ENCODE data around the gene TIGD1.
A peak's percentile ranks its signal among the peaks of the same experiment; 100 is the strongest.
"Not testable (repeated sequence)": the region's sequence is repeated elsewhere in the genome, so short reads cannot be mapped to it uniquely, and the experiment has no call there.

TIGD1 gene

DNA sequence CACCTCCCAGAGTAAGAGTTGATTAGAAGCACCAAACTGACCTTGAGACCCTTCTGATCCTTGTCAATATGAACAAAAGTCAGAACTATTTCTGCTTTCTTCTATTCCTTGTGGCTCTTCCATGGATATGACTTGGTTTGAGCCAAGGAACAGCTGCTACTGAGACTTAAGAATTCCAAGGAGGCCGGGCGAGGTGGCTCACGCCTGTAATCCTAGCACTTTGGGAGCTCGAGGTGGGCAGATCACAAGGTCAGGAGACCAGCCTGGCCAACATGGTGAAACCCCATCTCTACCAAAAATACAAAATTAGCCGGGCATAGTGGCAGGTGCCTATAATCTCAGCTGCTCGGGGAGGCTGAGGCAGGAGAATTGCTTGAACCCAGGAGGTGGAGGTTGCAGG is 20.1 kb upstream of the TIGD1 start:
- WGBS, 2 experiments (ENCODE audit: insufficient coverage in 2 of 2) = 96 to 97% methylated on average over 4 to 6 of the region's 6 CpGs
- not testable (repeated sequence) for H3K9me3 ChIP-seq (ENCODE audit: control insufficient read depth, low read length); H3K4me3 ChIP-seq (ENCODE audit: extremely low read depth, insufficient read depth, low read length, poor library complexity, severe bottlenecking); H3K4me1 ChIP-seq (ENCODE audit: control insufficient read depth, insufficient read depth, low read length, poor library complexity, severe bottlenecking); H3K27ac ChIP-seq (ENCODE audit: low read depth, low read length, severe bottlenecking)
- peaks cover 97% of the 10 kb centered on the region for H3K36me3 ChIP-seq (ENCODE audit: control insufficient read depth, insufficient read depth, low read length)

DNA sequence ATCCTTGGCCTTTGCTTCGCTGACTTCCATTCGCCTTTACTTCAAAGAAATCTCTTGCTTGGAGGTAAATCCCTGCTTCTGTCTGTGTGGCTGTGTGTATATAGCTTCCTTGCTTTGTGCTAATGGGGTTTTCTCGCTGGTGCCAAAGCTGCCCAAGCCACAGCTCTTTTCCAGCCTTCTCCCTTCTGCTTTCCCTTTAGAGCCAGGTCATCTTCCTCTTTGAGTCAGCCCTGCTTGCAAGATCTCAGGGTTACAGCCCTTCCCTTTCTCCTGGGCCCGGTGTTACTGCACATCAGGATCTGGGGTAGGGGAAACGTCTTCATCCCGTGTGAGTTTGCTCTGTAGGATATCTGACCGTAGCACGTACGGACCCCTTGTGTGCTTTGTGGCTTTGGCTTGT is 19.2 kb upstream of the TIGD1 start:
- 92 to 100% methylated on average over 3 to 6 of the region's 9 CpGs for WGBS, 2 experiments (ENCODE audit: insufficient coverage in 2 of 2)
- Histone ChIP-seq H3K27ac (ENCODE audit: low read depth, low read length, severe bottlenecking) (no peak overlapping the region), H3K36me3 (ENCODE audit: control insufficient read depth, insufficient read depth, low read length) (peaks cover 98% of the 10 kb centered on the region), H3K4me3 (ENCODE audit: extremely low read depth, insufficient read depth, low read length, poor library complexity, severe bottlenecking) (no peak overlapping the region), H3K4me1 (ENCODE audit: control insufficient read depth, insufficient read depth, low read length, poor library complexity, severe bottlenecking) (no peaks in the 10 kb centered on the region), H3K9me3 (ENCODE audit: control insufficient read depth, low read length) (no peaks in the 10 kb centered on the region)

DNA sequence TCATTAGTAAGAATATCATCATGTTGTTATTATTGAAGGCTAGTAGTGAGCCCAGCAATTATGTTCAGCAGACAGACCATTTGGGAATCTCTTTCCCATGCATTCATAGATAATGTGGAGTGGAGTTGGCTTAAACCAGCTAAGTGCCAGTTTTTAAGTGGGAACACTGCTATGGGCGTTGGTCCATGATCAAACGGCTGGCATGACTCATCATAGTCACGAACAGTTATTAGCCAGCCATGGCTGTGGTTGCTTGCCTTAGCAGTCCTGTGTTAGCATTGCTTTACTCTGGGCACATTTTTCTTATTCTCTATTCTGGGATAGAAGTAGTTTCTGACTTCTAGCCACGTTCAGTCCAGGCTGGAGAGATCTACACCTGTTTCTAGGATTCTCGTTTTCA is 17.8 kb upstream of the TIGD1 start:
- Histone ChIP-seq H3K4me3 (ENCODE audit: extremely low read depth, insufficient read depth, low read length, poor library complexity, severe bottlenecking) (no peak overlapping the region), H3K9me3 (ENCODE audit: control insufficient read depth, low read length) (no peaks in the 10 kb centered on the region), H3K4me1 (ENCODE audit: control insufficient read depth, insufficient read depth, low read length, poor library complexity, severe bottlenecking) (no peaks in the 10 kb centered on the region), H3K27ac (ENCODE audit: low read depth, low read length, severe bottlenecking) (no peak overlapping the region), H3K36me3 (ENCODE audit: control insufficient read depth, insufficient read depth, low read length) (peaks cover 98% of the 10 kb centered on the region)
- WGBS, 2 experiments (ENCODE audit: insufficient coverage in 2 of 2) = 96 to 100% methylated on average over 3 of the region's 5 CpGs

DNA sequence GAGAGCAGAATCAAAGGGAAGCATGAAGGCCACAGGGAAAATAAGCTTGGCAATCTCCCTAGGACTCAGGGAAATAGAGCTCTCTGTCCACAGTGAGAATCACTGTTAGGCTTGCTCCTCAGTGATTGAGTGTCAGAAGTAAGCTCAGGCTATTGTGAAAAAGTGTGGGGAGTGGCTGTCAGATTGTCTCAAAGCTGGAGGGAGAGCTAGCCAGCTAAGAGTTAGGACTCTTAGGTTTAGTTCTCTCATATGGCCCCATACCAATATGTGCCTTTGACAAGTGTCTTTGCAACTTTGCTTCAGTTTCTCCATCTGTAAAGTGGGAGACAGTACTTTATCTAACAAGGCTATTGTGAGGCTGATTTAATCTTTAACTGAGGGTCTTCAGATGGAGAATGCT is 17.4 kb upstream of the TIGD1 start:
- no peak overlapping the region for H3K4me3 ChIP-seq (ENCODE audit: extremely low read depth, insufficient read depth, low read length, poor library complexity, severe bottlenecking)
- H3K27ac ChIP-seq (ENCODE audit: low read depth, low read length, severe bottlenecking) = no peak overlapping the region
- no peaks in the 10 kb centered on the region for H3K4me1 ChIP-seq (ENCODE audit: control insufficient read depth, insufficient read depth, low read length, poor library complexity, severe bottlenecking)
- H3K36me3 ChIP-seq (ENCODE audit: control insufficient read depth, insufficient read depth, low read length) = peaks cover 98% of the 10 kb centered on the region
- no peaks in the 10 kb centered on the region for H3K9me3 ChIP-seq (ENCODE audit: control insufficient read depth, low read length)

DNA sequence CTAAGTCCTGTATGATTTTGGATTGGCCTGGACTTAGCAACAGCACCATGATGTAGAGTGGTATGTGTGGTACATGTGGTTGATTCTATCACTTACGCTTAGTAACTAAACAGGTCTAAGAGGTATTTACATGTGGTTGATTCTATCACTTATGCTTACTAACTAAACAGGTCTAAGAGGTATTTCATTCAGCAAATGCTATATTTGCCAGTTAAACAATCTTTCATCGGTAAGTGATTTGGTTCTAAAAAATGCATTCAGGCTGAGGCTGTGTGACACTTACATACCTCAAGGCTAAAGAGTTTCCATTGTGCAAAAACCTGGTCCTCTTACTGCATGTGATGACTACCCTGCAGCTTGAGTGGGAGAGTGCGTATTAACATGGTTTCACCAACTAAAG is 13.2 kb upstream of the TIGD1 start:
- Histone ChIP-seq H3K27ac (ENCODE audit: low read depth, low read length, severe bottlenecking) (no peak overlapping the region), H3K9me3 (ENCODE audit: control insufficient read depth, low read length) (no peaks in the 10 kb centered on the region), H3K4me1 (ENCODE audit: control insufficient read depth, insufficient read depth, low read length, poor library complexity, severe bottlenecking) (no peaks in the 10 kb centered on the region), H3K36me3 (ENCODE audit: control insufficient read depth, insufficient read depth, low read length) (peaks cover 96% of the 10 kb centered on the region), H3K4me3 (ENCODE audit: extremely low read depth, insufficient read depth, low read length, poor library complexity, severe bottlenecking) (no peak overlapping the region)
- 80 to 100% methylated on average over 1 to 2 of the region's 3 CpGs for WGBS, 2 experiments (ENCODE audit: insufficient coverage in 2 of 2)

DNA sequence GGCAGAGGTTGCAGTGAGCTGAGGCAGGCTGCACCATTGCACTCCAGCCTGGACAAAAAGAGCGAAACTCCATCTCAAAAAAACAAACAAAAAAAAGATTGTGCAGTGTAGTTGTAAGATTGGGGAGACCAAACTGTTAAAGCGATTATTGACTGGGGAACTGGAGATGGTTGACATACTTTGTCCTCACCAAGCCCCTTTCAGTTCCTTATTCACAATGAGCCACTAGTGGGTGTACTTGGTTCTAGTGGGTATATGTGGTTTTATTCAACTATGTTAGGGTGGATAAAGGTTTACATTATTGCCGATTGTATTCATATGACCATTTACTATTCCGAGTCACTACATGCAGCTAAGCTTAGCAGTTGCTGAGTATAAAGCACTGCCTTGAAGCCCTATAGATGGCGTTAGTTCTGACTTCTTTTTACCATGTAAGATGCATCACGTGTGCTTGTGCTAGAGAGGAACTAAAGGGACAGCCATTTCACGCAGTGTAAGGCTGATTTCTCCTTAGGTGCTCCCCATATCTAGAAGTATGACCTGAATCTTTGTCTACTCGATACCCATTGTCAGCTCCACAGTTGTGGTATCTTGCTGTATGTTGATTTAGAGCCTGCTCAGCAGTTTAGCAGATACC is 12.3 kb upstream of the TIGD1 start:
- Histone ChIP-seq H3K27ac (ENCODE audit: low read depth, low read length, severe bottlenecking) (no peak overlapping the region), H3K4me3 (ENCODE audit: extremely low read depth, insufficient read depth, low read length, poor library complexity, severe bottlenecking) (no peak overlapping the region), H3K36me3 (ENCODE audit: control insufficient read depth, insufficient read depth, low read length) (peaks cover 96% of the 10 kb centered on the region), H3K9me3 (ENCODE audit: control insufficient read depth, low read length) (no peaks in the 10 kb centered on the region), H3K4me1 (ENCODE audit: control insufficient read depth, insufficient read depth, low read length, poor library complexity, severe bottlenecking) (no peaks in the 10 kb centered on the region)
- WGBS, 2 experiments (ENCODE audit: insufficient coverage in 2 of 2) = 89 to 90% methylated on average over 3 to 7 of the region's 8 CpGs

DNA sequence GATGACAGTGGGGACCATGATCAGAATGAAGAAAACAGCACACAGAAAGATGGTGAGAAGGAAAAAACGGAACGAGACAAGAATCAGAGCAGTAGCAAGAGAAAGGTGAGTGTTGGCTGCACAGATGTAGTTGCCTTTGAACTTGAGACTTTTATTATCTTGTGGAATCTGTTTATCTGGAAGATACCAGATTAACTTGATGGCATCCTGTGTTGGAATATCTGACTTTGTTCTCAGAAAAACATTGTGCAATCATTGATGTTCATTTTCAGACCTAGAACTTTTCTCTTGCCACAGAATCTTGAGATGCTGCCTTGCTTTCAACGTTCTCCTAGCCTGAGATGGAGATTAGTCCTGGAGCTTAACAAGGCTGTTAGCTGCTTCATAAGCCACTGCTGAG is 6.1 kb upstream of the TIGD1 start:
- H3K4me1 ChIP-seq (ENCODE audit: control insufficient read depth, insufficient read depth, low read length, poor library complexity, severe bottlenecking) = peaks cover 2% of the 10 kb centered on the region
- H3K4me3 ChIP-seq (ENCODE audit: extremely low read depth, insufficient read depth, low read length, poor library complexity, severe bottlenecking) = no peak overlapping the region
- peaks cover 88% of the 10 kb centered on the region for H3K36me3 ChIP-seq (ENCODE audit: control insufficient read depth, insufficient read depth, low read length)
- H3K27ac ChIP-seq (ENCODE audit: low read depth, low read length, severe bottlenecking) = no peak overlapping the region
- WGBS, 2 experiments (ENCODE audit: insufficient coverage in 2 of 2) = 92 to 99% methylated on average over 2 to 3 of the region's 3 CpGs
- H3K9me3 ChIP-seq (ENCODE audit: control insufficient read depth, low read length) = no peaks in the 10 kb centered on the region

DNA sequence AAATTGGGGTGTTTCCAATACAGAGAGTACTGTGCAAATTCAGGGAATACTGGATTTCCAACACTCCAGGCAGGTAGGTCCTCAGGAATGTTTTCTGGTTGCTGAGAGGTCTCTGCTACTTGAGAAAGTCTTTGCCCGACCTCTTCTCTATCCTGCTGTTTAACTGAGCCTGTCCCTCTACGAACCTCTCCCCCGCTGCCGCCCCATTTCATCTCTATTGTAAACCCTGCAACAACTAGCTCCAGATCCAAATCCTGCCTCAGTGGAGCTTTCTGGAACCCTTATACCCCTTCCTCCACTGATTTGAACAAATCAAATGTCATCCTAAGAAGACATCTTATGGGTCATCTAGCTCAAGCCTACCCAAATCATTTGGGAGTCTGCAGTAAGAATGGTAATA is 1.4 kb upstream of the TIGD1 start:
- peaks cover 62% of the 10 kb centered on the region for H3K36me3 ChIP-seq (ENCODE audit: control insufficient read depth, insufficient read depth, low read length)
- H3K4me1 ChIP-seq (ENCODE audit: control insufficient read depth, insufficient read depth, low read length, poor library complexity, severe bottlenecking) = peaks cover 2% of the 10 kb centered on the region
- H3K4me3 ChIP-seq (ENCODE audit: extremely low read depth, insufficient read depth, low read length, poor library complexity, severe bottlenecking) = peak overlapping the region; percentile 80
- H3K9me3 ChIP-seq (ENCODE audit: control insufficient read depth, low read length) = no peaks in the 10 kb centered on the region
- WGBS, 2 experiments (ENCODE audit: insufficient coverage in 2 of 2) = 89 to 95% methylated on average over 4 of the region's 4 CpGs
- peak overlapping the region; percentile 99 for H3K27ac ChIP-seq (ENCODE audit: low read depth, low read length, severe bottlenecking)

DNA sequence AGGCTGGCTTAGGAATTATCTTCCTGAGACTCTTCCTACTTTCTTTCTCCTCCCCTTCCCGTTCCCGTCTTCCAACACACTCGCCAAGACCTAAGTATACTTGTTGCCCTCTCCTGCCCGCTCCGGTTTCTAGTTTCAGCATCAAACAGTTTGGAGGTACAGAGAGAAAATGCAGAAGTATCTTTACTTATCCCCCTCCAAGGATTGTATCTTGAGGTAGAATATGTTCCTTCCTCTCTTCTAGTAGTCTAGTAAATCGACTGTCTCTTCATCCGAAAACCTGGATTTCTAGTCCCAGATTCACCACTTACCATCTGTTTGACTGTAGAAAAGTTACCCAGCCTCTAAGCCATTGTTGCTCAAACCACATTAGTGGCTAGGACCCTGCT is 887 bp upstream of the TIGD1 start:
- Histone ChIP-seq H3K4me1 (ENCODE audit: control insufficient read depth, insufficient read depth, low read length, poor library complexity, severe bottlenecking) (peaks cover 2% of the 10 kb centered on the region), H3K9me3 (ENCODE audit: control insufficient read depth, low read length) (no peaks in the 10 kb centered on the region), H3K4me3 (ENCODE audit: extremely low read depth, insufficient read depth, low read length, poor library complexity, severe bottlenecking) (peak overlapping the region; percentile 80), H3K36me3 (ENCODE audit: control insufficient read depth, insufficient read depth, low read length) (peaks cover 62% of the 10 kb centered on the region), H3K27ac (ENCODE audit: low read depth, low read length, severe bottlenecking) (peak overlapping the region; percentile 99)
- 27 to 53% methylated on average over 2 to 4 of the region's 7 CpGs for WGBS, 2 experiments (ENCODE audit: insufficient coverage in 2 of 2)

DNA sequence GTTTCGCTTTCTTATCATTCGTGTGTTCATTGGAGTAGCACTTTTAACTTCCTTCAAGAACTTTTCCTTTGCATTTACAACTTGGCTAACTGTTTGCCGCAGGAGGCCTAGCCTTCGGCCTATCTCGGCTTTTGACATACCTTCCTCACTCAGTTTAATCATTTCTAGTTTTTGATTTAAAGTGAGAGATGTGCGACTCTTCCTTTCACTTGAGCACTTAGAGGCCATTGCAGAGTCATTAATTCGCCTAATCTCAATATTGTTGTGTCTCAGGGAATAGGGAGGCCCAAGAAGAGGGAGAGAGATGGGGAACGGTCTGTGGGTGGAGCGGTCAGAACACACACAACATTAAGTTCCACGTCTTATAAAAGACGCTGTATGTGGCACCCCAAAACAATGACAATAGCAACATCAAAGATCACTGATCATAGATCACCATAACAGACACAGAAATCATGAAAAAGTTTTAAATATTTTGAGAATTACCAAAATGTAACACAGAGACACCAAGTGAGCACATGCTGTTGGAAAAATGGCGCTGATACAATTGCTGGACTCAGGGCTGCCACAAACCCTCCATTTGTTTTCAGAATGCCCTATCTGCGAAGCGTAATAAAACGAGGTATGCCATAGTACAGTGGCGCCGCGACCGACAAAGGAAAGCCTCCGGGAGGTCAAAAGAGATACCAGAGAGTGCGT is 553 bp downstream of the TIGD1 start:
- no peaks in the 10 kb centered on the region for H3K9me3 ChIP-seq (ENCODE audit: control insufficient read depth, low read length)
- H3K4me3 ChIP-seq (ENCODE audit: extremely low read depth, insufficient read depth, low read length, poor library complexity, severe bottlenecking) = peak overlapping the region; percentile 80
- WGBS, 2 experiments (ENCODE audit: insufficient coverage in 2 of 2) = 17 to 24% methylated on average over 12 to 13 of the region's 21 CpGs
- peak overlapping the region; percentile 99 for H3K27ac ChIP-seq (ENCODE audit: low read depth, low read length, severe bottlenecking)
- peaks cover 52% of the 10 kb centered on the region for H3K36me3 ChIP-seq (ENCODE audit: control insufficient read depth, insufficient read depth, low read length)
- H3K4me1 ChIP-seq (ENCODE audit: control insufficient read depth, insufficient read depth, low read length, poor library complexity, severe bottlenecking) = peaks cover 2% of the 10 kb centered on the region

DNA sequence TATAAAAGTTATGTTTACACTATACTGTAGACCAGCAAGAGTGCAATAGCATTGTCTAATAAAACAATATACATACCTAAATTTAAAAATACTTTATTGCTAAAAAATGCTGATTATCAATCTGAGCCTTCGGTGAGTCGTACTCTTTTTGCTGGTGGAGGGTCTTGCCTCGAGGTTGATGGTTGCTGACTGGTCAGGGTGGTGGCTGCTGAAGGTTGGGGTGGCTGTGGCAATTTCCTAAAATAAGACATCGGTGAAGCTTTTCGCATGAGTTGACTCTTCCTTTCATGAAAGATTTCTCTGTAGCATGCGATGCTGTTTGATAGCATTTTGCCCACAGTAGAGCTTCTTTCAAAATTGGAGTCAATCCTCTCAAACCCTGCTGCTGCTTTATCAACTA is 2.4 kb downstream of the TIGD1 start:
- H3K4me3 ChIP-seq (ENCODE audit: extremely low read depth, insufficient read depth, low read length, poor library complexity, severe bottlenecking) = no peak overlapping the region

More for the DNA sequence above, 2.4 kb downstream of the TIGD1 start:
- Histone ChIP-seq H3K27ac (ENCODE audit: low read depth, low read length, severe bottlenecking) (no peak overlapping the region), H3K36me3 (ENCODE audit: control insufficient read depth, insufficient read depth, low read length) (peaks cover 37% of the 10 kb centered on the region), H3K4me1 (ENCODE audit: control insufficient read depth, insufficient read depth, low read length, poor library complexity, severe bottlenecking) (peaks cover 2% of the 10 kb centered on the region), H3K9me3 (ENCODE audit: control insufficient read depth, low read length) (no peaks in the 10 kb centered on the region)
- WGBS, 2 experiments (ENCODE audit: insufficient coverage in 2 of 2) = 97 to 100% methylated on average over 5 to 6 of the region's 6 CpGs
